ENCODE data around the gene TSSK3. TPM values are rescaled to one million over a fixed set of nuclear protein-coding genes. Genes with fewer than 3 reads are reported as not detected.
"Not testable (repeated sequence)": the region's sequence is repeated elsewhere in the genome, so short reads cannot be mapped to it uniquely, and the experiment has no call there.

The TSSK3 gene
- total and polyA plus RNA-seq, 4 donors, result 0.14 to 0.50 TPM; not detected in 2

GRCh38 chr1:32394890-32395432, 32.6 kb downstream of the TSSK3 start:
- Histone ChIP-seq H3K9me3 (ENCODE audit: control insufficient read depth in 4 of 4, low read length in 3 of 4) (no peaks in the 10 kb centered on the region), H3K9ac (ENCODE audit: low read depth in 1 of 2, low read length in 2 of 2) (peak overlapping the region; percentile 76 to 92), H3K36me3 (ENCODE audit: control insufficient read depth in 4 of 4, insufficient read depth in 3 of 4, low read depth in 1 of 4, low read length in 3 of 4) (peaks cover 3 to 16% (median 8%) of the 10 kb centered on the region in 4 donors), H3K4me1 (ENCODE audit: control insufficient read depth in 4 of 4, insufficient read depth in 4 of 4, low read length in 3 of 4) (peaks cover 3 to 22% (median 17%) of the 10 kb centered on the region in 4 donors), H3K27me3 (ENCODE audit: control insufficient read depth in 4 of 4, insufficient read depth in 4 of 4, low read length in 3 of 4) (no peaks in the 10 kb centered on the region), H3K27ac (ENCODE audit: low read depth in 1 of 2, low read length in 2 of 2) (peak overlapping the region; percentile 93 to 98), H3K4me3 (ENCODE audit: low read depth in 1 of 3, low read length in 3 of 3) (peak overlapping the region; percentile 45 to 83 (median 51))
- TF ChIP-seq REST (IDR thresholded peaks at IDR 0.05), result peak; percentile 90
- peak; percentile 2 to 14 for TF ChIP-seq HNF4A (conservative IDR thresholded peaks at IDR 0.05)
- peak; percentile 10 for TF ChIP-seq FOXA2 (IDR thresholded peaks at IDR 0.05)
- no peak for TF ChIP-seq GABPA (IDR thresholded peaks at IDR 0.05 in 1 of 2, conservative IDR thresholded peaks at IDR 0.05 in 1 of 2)
- TF ChIP-seq TAF1 (conservative IDR thresholded peaks at IDR 0.05), result peak; percentile 74
- 1% methylated on average over 14 of the region's 14 CpGs for WGBS
- no peak for DNase-seq (ENCODE audit: low spot score)

- WGBS, result 96% methylated on average over 5 of the region's 5 CpGs
- H3K27me3 ChIP-seq (ENCODE audit: control insufficient read depth in 4 of 4, insufficient read depth in 4 of 4, low read length in 3 of 4); H3K27ac ChIP-seq (ENCODE audit: low read depth in 1 of 2, low read length in 2 of 2); H3K9me3 ChIP-seq (ENCODE audit: control insufficient read depth in 4 of 4, low read length in 3 of 4); DNase-seq (ENCODE audit: low spot score); H3K9ac ChIP-seq (ENCODE audit: low read depth in 1 of 2, low read length in 2 of 2); H3K36me3 ChIP-seq (ENCODE audit: control insufficient read depth in 4 of 4, insufficient read depth in 3 of 4, low read depth in 1 of 4, low read length in 3 of 4); H3K4me3 ChIP-seq (ENCODE audit: low read depth in 1 of 3, low read length in 3 of 3): not testable (repeated sequence)
- peaks cover 5 to 22% (median 15%) of the 10 kb centered on the region in 4 donors for H3K4me1 ChIP-seq (ENCODE audit: control insufficient read depth in 4 of 4, insufficient read depth in 4 of 4, low read length in 3 of 4)
These were observed 34.2 kb downstream of the TSSK3 start for GRCh38 chr1:32396524-32396923.

GRCh38 chr1:32398401-32398800, 36.1 kb downstream of the TSSK3 start:
- Histone ChIP-seq H3K4me3 (ENCODE audit: low read depth in 1 of 3, low read length in 3 of 3) (no peak overlapping the region), H3K9me3 (ENCODE audit: control insufficient read depth in 4 of 4, low read length in 3 of 4) (no peaks in the 10 kb centered on the region), H3K4me1 (ENCODE audit: control insufficient read depth in 4 of 4, insufficient read depth in 4 of 4, low read length in 3 of 4) (peaks cover 2 to 10% (median 3%) of the 10 kb centered on the region in 4 donors), H3K27ac (ENCODE audit: low read depth in 1 of 2, low read length in 2 of 2) (no peak overlapping the region), H3K9ac (ENCODE audit: low read depth in 1 of 2, low read length in 2 of 2) (no peak overlapping the region), H3K27me3 (ENCODE audit: control insufficient read depth in 4 of 4, insufficient read depth in 4 of 4, low read length in 3 of 4) (no peaks in the 10 kb centered on the region), H3K36me3 (ENCODE audit: control insufficient read depth in 4 of 4, insufficient read depth in 3 of 4, low read depth in 1 of 4, low read length in 3 of 4) (peaks cover 0 to 1% (median 0%) of the 10 kb centered on the region in 4 donors)
- TF ChIP-seq RAD21 (IDR thresholded peaks at IDR 0.05), result no peak
- no peak for TF ChIP-seq GABPA (IDR thresholded peaks at IDR 0.05 in 1 of 2, conservative IDR thresholded peaks at IDR 0.05 in 1 of 2)
- TF ChIP-seq FOXA1 (IDR thresholded peaks at IDR 0.05), result no peak
- TF ChIP-seq HNF4G (IDR thresholded peaks at IDR 0.05), result no peak
- no peak for TF ChIP-seq RXRA (IDR thresholded peaks at IDR 0.05)
- TF ChIP-seq NR2F2 (IDR thresholded peaks at IDR 0.05), result no peak
- TF ChIP-seq MAX (IDR thresholded peaks at IDR 0.05), result no peak
- 84% methylated on average over 2 of the region's 2 CpGs for WGBS
- no peak for DNase-seq (ENCODE audit: low spot score)
